WI38 (cell line): Measurements from ENCODE around the gene FBXL7.

Experiments used
- H3K4me3 ChIP-seq: 2 replicates; pipeline ENCODE4 v1.5.1; 2011; ENCODE audit warnings: low read depth, mild to moderate bottlenecking, control low read depth, low read length
- CTCF ChIP-seq: IDR thresholded peaks from 2 replicates; pipeline ENCODE4 v1.5.1; 2012; ENCODE audit warnings: low read depth, mild to moderate bottlenecking, control low read depth, low read length

Gene FBXL7

GRCh38 chr5:15682566-15682965 lies 182.6 kb downstream of the FBXL7 start:
- H3K4me3 ChIP-seq: no peak overlapping the region
- no peak for TF ChIP-seq CTCF

- peak; percentile 44 for TF ChIP-seq CTCF
- H3K4me3 ChIP-seq: no peak overlapping the region
These were observed 183.4 kb downstream of the FBXL7 start for GRCh38 chr5:15683332-15683731.

GRCh38 chr5:15687401-15687800 lies 187.4 kb downstream of the FBXL7 start:
- TF ChIP-seq CTCF: no peak
- H3K4me3 ChIP-seq: no peak overlapping the region

GRCh38 chr5:15689836-15690235 lies 189.9 kb downstream of the FBXL7 start:
- TF ChIP-seq CTCF: no peak

GRCh38 chr5:15690611-15691010 lies 190.6 kb downstream of the FBXL7 start:
- TF ChIP-seq CTCF: no peak
- H3K4me3 ChIP-seq: no peak overlapping the region

More at GRCh38 chr5:15689836-15690235, 189.9 kb downstream of the FBXL7 start:
- no peak overlapping the region for H3K4me3 ChIP-seq

GRCh38 chr5:15691521-15691920 lies 191.5 kb downstream of the FBXL7 start:
- no peak for TF ChIP-seq CTCF

GRCh38 chr5:15692706-15693381 lies 192.9 kb downstream of the FBXL7 start:
- no peak overlapping the region for H3K4me3 ChIP-seq
- no peak for TF ChIP-seq CTCF

More at GRCh38 chr5:15691521-15691920, 191.5 kb downstream of the FBXL7 start:
- no peak overlapping the region for H3K4me3 ChIP-seq
